Renal cortex interstitium (tissue), 11 donors: ENCODE data around the gene CMTM4. TPM values are rescaled to one million over a fixed set of nuclear protein-coding genes. Genes with fewer than 3 reads are reported as not detected.
"Not testable (repeated sequence)": the region's sequence is repeated elsewhere in the genome, so short reads cannot be mapped to it uniquely, and the experiment has no call there.

Source experiments
- DNase-seq, 11 donors: peaks; one replicate each; pipeline ENCODE4 v3.0.0-alpha.2; 2013; ENCODE audit warnings: low read depth in 9 of 11, low spot score in 4 of 11; ENCODE audit errors: extremely low read depth in 1 of 11
- polyA plus RNA-seq, 3 donors: library from polyadenylated mRNA; unstranded; fragments of 120-200 nt; gene quantifications; one replicate each; pipeline ENCODE4 v1.2.1, GENCODE V29; 2013; ENCODE audit not compliant: insufficient read length in 3 of 3

CMTM4 gene
- polyA plus RNA-seq, 3 donors: 65.0 to 70.8 (median 67.1) TPM

- DNase-seq: no peak
These were observed 38.2 kb downstream of the CMTM4 start for GRCh38 chr16:66658143-66658859.

DNA sequence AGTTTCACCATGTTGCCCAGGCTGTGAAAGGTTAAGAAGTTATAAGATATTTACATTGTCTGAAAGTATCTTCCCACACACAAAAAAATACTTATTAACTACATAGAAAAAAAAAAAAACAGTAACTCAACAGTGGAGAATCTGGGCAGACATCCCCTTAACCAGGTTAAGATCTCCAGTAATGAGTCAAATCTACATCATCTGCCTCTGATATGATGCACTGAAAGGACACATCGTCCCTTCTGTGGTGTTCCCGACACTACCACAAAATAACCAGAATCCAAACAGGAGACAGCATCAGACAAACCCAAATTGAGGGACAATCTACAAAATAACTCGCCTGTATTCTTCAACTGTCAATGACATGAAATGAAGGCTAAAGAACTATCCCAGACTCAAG is 40.0 kb downstream of the CMTM4 start:
- no peak for DNase-seq

- DNase-seq: no peak
These were observed 42.8 kb downstream of the CMTM4 start for GRCh38 chr16:66653581-66654350.

GRCh38 chr16:66652661-66653360 is 43.7 kb downstream of the CMTM4 start:
- no peak for DNase-seq

DNA sequence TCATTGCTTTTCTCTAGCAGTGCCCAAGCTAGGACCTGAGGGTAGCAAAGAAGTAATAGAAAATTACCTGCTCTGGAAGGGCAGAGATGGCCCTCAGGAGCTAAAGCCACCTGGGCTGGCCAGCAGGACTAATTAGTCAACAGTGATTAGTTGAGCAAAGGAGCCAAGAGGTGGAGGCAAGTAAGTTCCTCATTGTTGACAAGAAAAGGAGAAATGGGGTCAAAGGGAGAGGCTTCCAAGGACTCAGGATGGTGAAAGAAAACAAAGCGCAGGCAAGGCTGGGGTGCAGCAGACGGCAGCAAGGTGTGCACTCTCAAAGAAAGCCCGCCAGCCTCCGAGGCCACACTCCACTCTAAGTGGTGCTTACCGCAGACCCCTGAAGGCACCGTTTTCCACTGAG is 44.6 kb downstream of the CMTM4 start:
- DNase-seq: no peak

DNA sequence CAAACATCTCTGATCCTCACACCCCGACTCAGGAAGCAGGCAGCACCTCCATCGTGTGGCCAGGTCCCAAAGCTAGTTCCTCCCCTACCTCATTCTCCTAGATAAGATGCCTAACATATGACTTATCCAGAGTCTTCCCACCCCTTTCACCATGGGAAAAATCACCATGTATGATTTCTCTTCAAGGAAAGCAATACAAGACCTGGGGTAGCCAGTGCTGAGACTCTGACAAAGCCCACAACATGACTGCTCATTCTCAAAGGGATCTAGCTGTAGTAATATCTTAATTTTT is 45.1 kb downstream of the CMTM4 start:
- no peak for DNase-seq

GRCh38 chr16:66650707-66651473 is 45.7 kb downstream of the CMTM4 start:
- DNase-seq: peak; percentile 65 to 88 (median 83)

- no peak for DNase-seq
These were observed 46.8 kb downstream of the CMTM4 start for GRCh38 chr16:66649636-66650205.

DNA sequence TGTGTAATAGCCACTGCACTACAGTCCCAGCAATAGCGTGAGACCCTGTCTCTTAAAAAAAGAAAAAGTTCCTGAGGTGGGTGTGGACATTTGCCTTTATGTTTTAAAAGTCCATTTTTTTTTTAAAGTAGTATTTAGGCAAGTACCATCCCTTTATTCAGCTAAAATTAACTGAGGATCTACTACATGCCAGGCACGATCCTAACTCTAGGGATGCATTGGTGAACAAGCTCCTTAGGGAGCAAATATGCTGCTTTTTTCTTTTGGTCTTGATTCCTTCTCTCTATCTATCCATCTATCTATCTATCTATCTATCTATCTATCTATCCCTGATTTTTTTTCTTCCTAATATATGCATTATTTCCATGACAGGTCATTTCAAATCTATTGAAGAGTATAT is 47.4 kb downstream of the CMTM4 start:
- DNase-seq: no peak

DNA sequence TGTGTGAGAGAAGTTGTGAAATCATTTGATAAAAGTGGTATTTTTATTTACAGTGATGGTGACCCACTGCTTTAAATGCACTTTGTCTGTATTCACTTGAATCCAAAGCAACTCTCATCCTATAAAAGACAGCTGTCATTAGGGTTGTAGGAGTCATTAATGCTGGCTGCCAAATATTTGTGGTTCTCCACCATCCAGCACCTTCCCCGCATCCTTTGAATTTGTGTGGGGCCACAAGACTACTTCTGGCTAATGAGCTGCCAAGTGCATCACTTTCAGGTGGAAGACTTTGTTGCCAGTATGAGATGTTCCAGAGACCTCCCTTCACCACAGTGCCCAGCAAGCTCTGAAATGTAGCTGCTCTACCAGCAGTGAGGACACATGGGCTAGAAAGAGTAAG is 48.7 kb downstream of the CMTM4 start:
- no peak for DNase-seq

DNA sequence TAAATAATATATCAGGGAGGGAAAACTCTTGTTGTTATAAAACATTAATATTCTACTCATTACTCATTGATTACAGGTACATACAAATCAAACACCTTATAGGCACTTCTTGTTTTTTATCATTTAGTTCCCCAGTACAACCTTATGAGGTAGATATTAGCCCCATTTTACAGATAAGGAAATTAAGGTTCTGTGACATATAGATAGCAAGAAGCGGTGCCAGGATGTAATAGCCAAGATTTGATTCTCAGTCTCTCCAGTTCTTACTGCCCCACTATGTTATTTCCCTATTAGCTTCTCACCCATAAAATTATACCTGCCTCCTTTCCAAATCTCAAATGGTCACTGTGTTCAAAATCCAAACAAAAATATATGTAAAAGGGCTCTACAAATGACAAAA is 55.2 kb downstream of the CMTM4 start:
- DNase-seq: no peak

- DNase-seq: no peak
These were observed 55.7 kb downstream of the CMTM4 start for GRCh38 chr16:66640724-66641314.

GRCh38 chr16:66639091-66639885 is 57.3 kb downstream of the CMTM4 start:
- DNase-seq: no peak

- no peak for DNase-seq
These were observed 58.7 kb downstream of the CMTM4 start for GRCh38 chr16:66637806-66638205.

GRCh38 chr16:66636199-66636598 is 60.3 kb downstream of the CMTM4 start:
- DNase-seq: no peak

- DNase-seq: no peak
These were observed 61.1 kb downstream of the CMTM4 start for GRCh38 chr16:66635406-66635805.

- DNase-seq: no peak
These were observed 61.9 kb downstream of the CMTM4 start for GRCh38 chr16:66634527-66635196.

DNA sequence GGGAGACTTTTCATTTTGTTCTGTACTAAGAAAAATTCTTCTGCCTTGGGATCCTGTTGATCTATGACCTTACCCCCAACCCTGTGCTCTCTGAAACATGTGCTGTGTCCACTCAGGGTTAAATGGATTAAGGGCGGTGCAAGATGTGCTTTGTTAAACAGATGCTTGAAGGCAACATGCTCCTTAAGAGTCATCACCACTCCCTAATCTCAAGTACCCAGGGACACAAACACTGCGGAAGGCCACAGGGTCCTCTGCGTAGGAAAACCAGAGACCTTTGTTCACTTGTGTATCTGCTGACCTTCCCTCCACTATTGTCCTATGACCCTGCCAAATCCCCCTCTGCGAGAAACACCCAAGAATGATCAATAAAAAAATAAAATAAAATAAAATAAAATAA is 65.0 kb downstream of the CMTM4 start:
- DNase-seq: not testable (repeated sequence)
